NCI-H226 (cell line): ENCODE data around the gene ANKS1A.
"Not testable (repeated sequence)": the region's sequence is repeated elsewhere in the genome, so short reads cannot be mapped to it uniquely, and the experiment has no call there.

Source experiments
- DNase-seq: peaks from one replicate; pipeline ENCODE4 v3.0.0-alpha.2; 2015

Gene ANKS1A

GRCh38 chr6:34961082-34961481, 72.0 kb downstream of the ANKS1A start:
- DNase-seq, result no peak

- DNase-seq, result no peak
Measured at GRCh38 chr6:34961574-34961973, 72.5 kb downstream of the ANKS1A start.

- DNase-seq, result no peak
Measured at GRCh38 chr6:34964564-34964963, 75.5 kb downstream of the ANKS1A start.

- no peak for DNase-seq
Measured at GRCh38 chr6:34967461-34967860, 78.4 kb downstream of the ANKS1A start.

GRCh38 chr6:34969662-34970265, 80.7 kb downstream of the ANKS1A start:
- DNase-seq, result no peak

- DNase-seq, result no peak
Measured at GRCh38 chr6:34970488-34970887, 81.4 kb downstream of the ANKS1A start.

- no peak for DNase-seq
Measured at GRCh38 chr6:34970957-34971356, 81.9 kb downstream of the ANKS1A start.

- DNase-seq, result no peak
Measured at GRCh38 chr6:34973547-34974248, 84.6 kb downstream of the ANKS1A start.

GRCh38 chr6:34974249-34974642, 85.2 kb downstream of the ANKS1A start:
- DNase-seq, result no peak

GRCh38 chr6:34976239-34976638, 87.2 kb downstream of the ANKS1A start:
- no peak for DNase-seq

GRCh38 chr6:34979218-34979617, 90.2 kb downstream of the ANKS1A start:
- DNase-seq, result no peak

- DNase-seq, result no peak
Measured at GRCh38 chr6:34979994-34980393, 90.9 kb downstream of the ANKS1A start.

- no peak for DNase-seq
Measured at GRCh38 chr6:34981366-34981765, 92.3 kb downstream of the ANKS1A start.

GRCh38 chr6:34981951-34982350, 92.9 kb downstream of the ANKS1A start:
- DNase-seq, result no peak

- DNase-seq, result peak; percentile 11
Measured at GRCh38 chr6:34982424-34982852, 93.4 kb downstream of the ANKS1A start.

GRCh38 chr6:34984416-34984815, 95.4 kb downstream of the ANKS1A start:
- no peak for DNase-seq

- no peak for DNase-seq
Measured at GRCh38 chr6:34985236-34985635, 96.2 kb downstream of the ANKS1A start.

GRCh38 chr6:34986845-34987246, 97.8 kb downstream of the ANKS1A start:
- no peak for DNase-seq

GRCh38 chr6:34987506-34987905, 98.5 kb downstream of the ANKS1A start:
- DNase-seq, result no peak

- no peak for DNase-seq
Measured at GRCh38 chr6:34990971-34991560, 102.0 kb downstream of the ANKS1A start.

- DNase-seq, result no peak
Measured at GRCh38 chr6:34992376-34992775, 103.3 kb downstream of the ANKS1A start.

GRCh38 chr6:34993213-34993612, 104.2 kb downstream of the ANKS1A start:
- no peak for DNase-seq

- DNase-seq, result no peak
Measured at GRCh38 chr6:34994693-34995092, 105.6 kb downstream of the ANKS1A start.

- DNase-seq, result not testable (repeated sequence)
Measured at GRCh38 chr6:34998417-34998816, 109.4 kb downstream of the ANKS1A start.
